ENCODE results near the gene POR. TPM values are rescaled to one million over a fixed set of nuclear protein-coding genes. Genes with fewer than 3 reads are reported as not detected.

Gene POR
- total and polyA plus RNA-seq, 10 donors = 49.1 to 170 (median 117) TPM

DNA sequence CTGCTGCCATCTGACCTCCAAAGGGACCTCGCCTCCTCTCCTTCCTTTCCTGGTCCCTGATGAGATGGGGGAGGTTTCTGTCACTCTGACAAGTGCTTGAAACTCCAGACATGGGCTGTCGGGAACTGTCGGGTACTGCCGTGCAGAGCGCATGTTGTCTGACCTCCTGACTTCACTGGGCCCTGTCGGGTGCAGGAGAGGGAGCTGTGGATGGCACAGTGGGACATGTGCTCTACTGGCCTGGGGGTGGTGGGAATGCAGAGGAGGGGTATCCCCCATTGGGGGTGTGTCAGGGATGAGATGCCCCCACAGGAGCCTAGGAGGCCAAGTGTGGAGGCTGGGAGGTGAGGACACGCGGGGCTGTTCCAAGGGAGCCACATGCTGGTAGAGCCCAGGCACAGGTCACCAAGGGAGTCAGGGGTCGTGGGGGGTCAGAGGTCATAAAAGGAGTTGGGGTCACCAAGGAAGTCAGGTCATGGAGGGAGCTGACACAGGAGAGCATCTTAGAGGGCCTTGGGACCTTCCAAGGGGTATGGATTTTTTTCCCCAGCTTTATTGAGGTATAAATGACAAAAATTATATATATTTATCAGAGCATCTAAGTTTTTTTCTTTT lies 48.5 kb downstream of the POR start:
- H3K4me1 ChIP-seq = peaks cover 14 to 73% (median 56%) of the 10 kb centered on the region in 6 donors
- peak overlapping the region in 7 of 8 donors; percentile 67 to 79 (median 72) for H3K27ac ChIP-seq
- intact Hi-C loops (cut with DNase I; ENCODE audit: low total_unique reads) = no loop called here
- no peak for DNase-seq
- no peak for TF ChIP-seq POLR2A (IDR thresholded peaks at IDR 0.05)
- peak; percentile 43 to 59 (median 51) for TF ChIP-seq POLR2AphosphoS5 (IDR thresholded peaks at IDR 0.05)
- H3K36me3 ChIP-seq = peaks cover 0 to 80% (median 15%) of the 10 kb centered on the region in 6 donors
- no peak overlapping the region for H3K4me3 ChIP-seq
- H3K9me3 ChIP-seq = no peaks in the 10 kb centered on the region
- 55 to 77% (median 65%) methylated on average over 9 of the region's 9 CpGs for WGBS, 5 donors
- H3K27me3 ChIP-seq (replicated peaks in 1 of 7) = no peaks in the 10 kb centered on the region

DNA sequence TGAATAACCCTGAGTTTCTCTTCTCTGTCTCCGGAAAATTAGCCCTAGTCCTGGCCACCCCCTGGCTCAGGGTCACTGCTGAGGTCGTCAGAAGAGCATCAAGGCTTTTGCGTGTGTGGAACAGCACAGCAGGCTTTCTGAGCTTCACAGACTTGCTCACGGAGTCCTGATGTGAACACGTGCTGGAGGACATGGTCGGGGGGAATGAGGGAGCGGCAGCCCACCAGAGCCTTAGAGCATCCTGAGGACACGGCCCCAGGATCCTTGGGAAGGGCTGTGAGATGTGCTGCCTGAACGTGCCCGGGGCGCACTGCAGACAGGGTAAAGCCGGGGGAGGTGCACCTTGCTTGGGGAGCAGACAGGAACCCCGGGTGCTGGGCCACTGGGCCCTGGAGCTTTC lies 50.7 kb downstream of the POR start:
- Histone ChIP-seq H3K36me3 (peaks cover 0 to 69% (median under 1%) of the 10 kb centered on the region in 6 donors), H3K4me3 (no peak overlapping the region), H3K27ac (peak overlapping the region in 6 of 8 donors; percentile 6 to 62 (median 44)), H3K9me3 (no peaks in the 10 kb centered on the region), H3K27me3 (replicated peaks in 1 of 7) (no peaks in the 10 kb centered on the region), H3K4me1 (peaks cover 17 to 87% (median 61%) of the 10 kb centered on the region in 6 donors)
- WGBS, 5 donors = 79 to 90% (median 88%) methylated on average over 8 to 13 of the region's 13 CpGs
- TF ChIP-seq POLR2A (IDR thresholded peaks at IDR 0.05) (no peak), POLR2AphosphoS5 (IDR thresholded peaks at IDR 0.05) (peak in 1 of 3 donors; percentile 20)
- intact Hi-C loops (cut with DNase I; ENCODE audit: low total_unique reads) = no loop called here
- peak; percentile 54 for DNase-seq

DNA sequence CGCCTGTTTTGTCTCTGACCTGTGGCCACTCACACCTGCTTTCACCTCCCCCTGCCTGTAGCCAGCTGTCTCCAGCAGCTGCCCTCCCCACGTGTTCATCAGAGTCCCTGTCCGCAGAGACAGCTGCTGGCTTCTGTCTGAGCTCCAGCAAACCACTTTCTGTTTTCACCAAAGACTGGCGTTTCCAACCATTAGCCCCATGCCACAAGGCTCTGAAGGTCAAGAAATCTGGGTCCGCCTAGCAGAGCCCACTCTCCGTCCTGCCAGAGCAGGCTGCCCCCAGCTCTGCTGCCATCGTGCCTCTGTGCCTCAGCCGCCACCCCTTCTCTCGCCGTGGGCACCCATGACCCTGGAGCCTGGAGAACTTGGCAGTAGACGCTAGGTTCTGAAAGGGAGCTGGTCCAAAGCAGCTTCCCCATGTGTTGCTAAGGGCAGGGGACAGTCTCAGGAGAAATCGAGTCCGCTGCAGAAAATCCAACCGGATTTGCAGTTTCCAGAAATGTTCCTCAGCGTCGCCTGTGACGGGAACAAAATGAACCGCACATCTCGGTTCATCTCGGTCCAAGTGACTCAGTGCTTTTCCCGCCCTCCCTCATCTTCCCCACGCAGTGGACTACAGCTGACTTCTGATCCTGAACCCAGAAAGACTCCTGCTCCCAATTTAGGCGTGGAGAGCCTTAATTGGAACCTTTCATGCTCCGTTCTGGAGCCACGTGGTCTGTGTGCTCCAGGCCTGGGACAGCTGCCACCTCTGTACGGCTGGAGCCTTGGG lies 51.4 kb downstream of the POR start:
- 78 to 91% (median 87%) methylated on average over 26 of the region's 26 CpGs for WGBS, 5 donors

DNA sequence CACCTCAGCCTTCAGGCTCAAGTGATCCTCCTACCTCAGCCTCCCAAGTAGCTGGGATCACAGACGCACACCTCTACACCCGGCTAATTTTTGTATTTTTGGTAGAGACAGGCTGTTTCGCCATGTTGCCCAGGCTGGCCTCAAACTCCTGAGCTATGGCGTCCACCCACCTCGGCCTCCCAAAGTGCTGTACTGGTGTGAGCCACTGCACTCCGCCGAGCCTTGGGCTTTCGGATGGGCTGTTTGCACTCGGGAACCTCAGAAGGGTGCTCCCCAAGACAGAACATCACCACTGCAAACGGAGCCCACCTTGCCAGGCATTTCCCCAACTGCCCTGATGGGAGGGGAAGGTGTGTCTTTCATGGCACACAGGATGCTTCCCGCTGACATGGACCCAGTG lies 52.1 kb downstream of the POR start:
- H3K27ac ChIP-seq = peak overlapping the region in 5 of 8 donors; percentile 5 to 62 (median 48)
- H3K36me3 ChIP-seq = peaks cover 0 to 64% (median under 1%) of the 10 kb centered on the region in 6 donors
- no peak overlapping the region for H3K4me3 ChIP-seq
- H3K9me3 ChIP-seq = no peaks in the 10 kb centered on the region
- H3K4me1 ChIP-seq = peaks cover 17 to 91% (median 63%) of the 10 kb centered on the region in 6 donors
- DNase-seq = peak; percentile 44
- intact Hi-C loops (cut with DNase I; ENCODE audit: low total_unique reads) = no loop called here
- H3K27me3 ChIP-seq (replicated peaks in 1 of 7) = no peaks in the 10 kb centered on the region
- WGBS, 5 donors = 88 to 92% (median 90%) methylated on average over 11 of the region's 11 CpGs
- TF ChIP-seq, protein P1, sequence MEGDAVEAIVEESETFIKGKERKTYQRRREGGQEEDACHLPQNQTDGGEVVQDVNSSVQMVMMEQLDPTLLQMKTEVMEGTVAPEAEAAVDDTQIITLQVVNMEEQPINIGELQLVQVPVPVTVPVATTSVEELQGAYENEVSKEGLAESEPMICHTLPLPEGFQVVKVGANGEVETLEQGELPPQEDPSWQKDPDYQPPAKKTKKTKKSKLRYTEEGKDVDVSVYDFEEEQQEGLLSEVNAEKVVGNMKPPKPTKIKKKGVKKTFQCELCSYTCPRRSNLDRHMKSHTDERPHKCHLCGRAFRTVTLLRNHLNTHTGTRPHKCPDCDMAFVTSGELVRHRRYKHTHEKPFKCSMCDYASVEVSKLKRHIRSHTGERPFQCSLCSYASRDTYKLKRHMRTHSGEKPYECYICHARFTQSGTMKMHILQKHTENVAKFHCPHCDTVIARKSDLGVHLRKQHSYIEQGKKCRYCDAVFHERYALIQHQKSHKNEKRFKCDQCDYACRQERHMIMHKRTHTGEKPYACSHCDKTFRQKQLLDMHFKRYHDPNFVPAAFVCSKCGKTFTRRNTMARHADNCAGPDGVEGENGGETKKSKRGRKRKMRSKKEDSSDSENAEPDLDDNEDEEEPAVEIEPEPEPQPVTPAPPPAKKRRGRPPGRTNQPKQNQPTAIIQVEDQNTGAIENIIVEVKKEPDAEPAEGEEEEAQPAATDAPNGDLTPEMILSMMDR (IDR thresholded peaks at IDR 0.05 in 8 of 11, conservative IDR thresholded peaks at IDR 0.05 in 3 of 11) = no peak
- TF ChIP-seq POLR2A (IDR thresholded peaks at IDR 0.05) (no peak), POLR2AphosphoS5 (IDR thresholded peaks at IDR 0.05) (no peak)

More for the DNA sequence above, 51.4 kb downstream of the POR start:
- peak overlapping the region in 6 of 8 donors; percentile 6 to 62 (median 44) for H3K27ac ChIP-seq
- H3K4me1 ChIP-seq = peaks cover 17 to 91% (median 61%) of the 10 kb centered on the region in 6 donors
- DNase-seq = peak; percentile 59
- no peaks in the 10 kb centered on the region for H3K27me3 ChIP-seq (replicated peaks in 1 of 7)
- peaks cover 0 to 67% (median 0%) of the 10 kb centered on the region in 6 donors for H3K36me3 ChIP-seq
- TF ChIP-seq, protein P1 (IDR thresholded peaks at IDR 0.05 in 8 of 11, conservative IDR thresholded peaks at IDR 0.05 in 3 of 11) = no peak
- TF ChIP-seq POLR2AphosphoS5 (IDR thresholded peaks at IDR 0.05) = peak in 2 of 3 donors; percentile 40 to 53
- no peaks in the 10 kb centered on the region for H3K9me3 ChIP-seq
- no peak overlapping the region for H3K4me3 ChIP-seq
- intact Hi-C loops (cut with DNase I; ENCODE audit: low total_unique reads) = no loop called here
